Fibroblast of mammary gland (primary cell): ENCODE results near the gene SESN1.

Experiments
- DNase-seq: peaks from one replicate; pipeline ENCODE4 v3.0.0-alpha.2; 2010; ENCODE audit warnings: low read depth
- H3K4me3 ChIP-seq: 2 replicates; pipeline ENCODE4 v1.5.1; 2011; ENCODE audit warnings: low read depth, mild to moderate bottlenecking, low read length, moderate library complexity; ENCODE audit not compliant: control insufficient read depth
- CTCF ChIP-seq: conservative IDR thresholded peaks from 2 replicates; pipeline ENCODE4 v1.5.1; 2011; ENCODE audit warnings: low read depth, low read length, inconsistent platforms; ENCODE audit not compliant: control insufficient read depth, insufficient read depth

Gene SESN1

GRCh38 chr6:108959972-108960582 lies 134.6 kb downstream of the SESN1 start:
- no peak for TF ChIP-seq CTCF
- H3K4me3 ChIP-seq = no peak overlapping the region

GRCh38 chr6:108958900-108959770 lies 135.5 kb downstream of the SESN1 start:
- H3K4me3 ChIP-seq = no peak overlapping the region
- no peak for TF ChIP-seq CTCF
- no peak for DNase-seq

More at GRCh38 chr6:108959972-108960582, 134.6 kb downstream of the SESN1 start:
- DNase-seq = peak; percentile 68

GRCh38 chr6:108957221-108957620 lies 137.4 kb downstream of the SESN1 start:
- no peak for DNase-seq
- TF ChIP-seq CTCF = no peak
- no peak overlapping the region for H3K4me3 ChIP-seq

- TF ChIP-seq CTCF = no peak
- H3K4me3 ChIP-seq = no peak overlapping the region
- no peak for DNase-seq
Observed at GRCh38 chr6:108955329-108955949, 139.2 kb downstream of the SESN1 start.

- H3K4me3 ChIP-seq = no peak overlapping the region
- no peak for TF ChIP-seq CTCF
- DNase-seq = peak; percentile 51
Observed at GRCh38 chr6:108953681-108954080, 141.0 kb downstream of the SESN1 start.

- no peak overlapping the region for H3K4me3 ChIP-seq
- TF ChIP-seq CTCF = no peak
- peak; percentile 33 for DNase-seq
Observed at GRCh38 chr6:108952776-108953486, 141.7 kb downstream of the SESN1 start.
